Heart right ventricle (tissue), 16 donors: ENCODE data around the gene C19orf12. TPM values are rescaled to one million over a fixed set of nuclear protein-coding genes. Genes with fewer than 3 reads are reported as not detected.

Experiments used
- ATAC-seq, 8 donors: fragments of 200-7000 bp; cut with Tn5 transposase; one replicate each; pipeline ENCODE4 v1.9.1; 2020; ENCODE audit warnings: mild to moderate bottlenecking in 8 of 8, moderate library complexity in 8 of 8, moderate number of reproducible peaks in 1 of 8
- DNase-seq, 2 donors: peaks; one replicate each; pipeline ENCODE4 v3.0.0-alpha.2; 2020
- H3K27ac ChIP-seq, 10 donors: fragments of 200-600 bp; sonication (generic) in 2 of 10; one replicate each; pipeline versions ENCODE4 v1.5.0 to v1.8.0; 2020 to 2022; ENCODE audit warnings: mild to moderate bottlenecking in 3 of 10
- H3K27me3 ChIP-seq, 7 donors: fragments of 200-600 bp; one replicate each; pipeline ENCODE4 v1.8.0; 2021 to 2022; ENCODE audit warnings: mild to moderate bottlenecking in 2 of 7
- H3K36me3 ChIP-seq, 9 donors: fragments of 200-600 bp; sonication (generic) in 1 of 9; one replicate each; pipeline versions ENCODE4 v1.5.0 to v1.8.0; 2020 to 2022; ENCODE audit warnings: mild to moderate bottlenecking in 2 of 9
- H3K4me1 ChIP-seq, 9 donors: fragments of 200-600 bp; sonication (generic) in 1 of 9; one replicate each; pipeline versions ENCODE4 v1.5.0 to v1.8.0; 2020 to 2022; ENCODE audit warnings: mild to moderate bottlenecking in 4 of 9
- H3K4me3 ChIP-seq, 10 donors: fragments of 200-600 bp; sonication (generic) in 2 of 10; one replicate each; pipeline versions ENCODE4 v1.5.0 to v1.8.0; 2020 to 2022; ENCODE audit warnings: mild to moderate bottlenecking in 7 of 10, moderate library complexity in 2 of 10
- H3K9me3 ChIP-seq, 11 donors: fragments of 200-600 bp in 10 of 11; sonication (generic) in 2 of 11; one replicate each; pipeline versions ENCODE4 v1.5.0 to v1.8.0; 2013 to 2022; ENCODE audit warnings: mild to moderate bottlenecking in 2 of 11, control low read depth in 1 of 11, moderate library complexity in 1 of 11
- CTCF ChIP-seq, 9 donors: fragments of 200-600 bp; sonication (generic) in 2 of 9; IDR thresholded peaks; one replicate each; pipeline versions ENCODE4 v1.5.0 to v1.8.0; 2021 to 2022; ENCODE audit warnings: antibody characterized with exemption in 9 of 9, mild to moderate bottlenecking in 5 of 9, moderate library complexity in 1 of 9
- WGBS, 2 donors: extraction: QIAGEN DNeasy Blood & Tissue Kit; methylation state at CpG; one replicate each; pipeline ENCODE4 v1.1.7; 2013; ENCODE audit warnings: inconsistent platforms in 1 of 2; 5-methylcytosine and 5-hydroxymethylcytosine counted together
- intact Hi-C, 10 donors: fragments of 100-400 bp; cut with DNase I; formaldehyde crosslinking; loops; one replicate each; pipeline versions ENCODE4 v1.11.1 to v1.14.2; 2022
- long read RNA-seq, 3 donors: library from polyadenylated mRNA; unstranded; transcript quantifications; one replicate each; pipeline ENCODE4 v2.0.0, GENCODE V29; 2020 to 2021
- polyA plus RNA-seq, 2 donors: library from polyadenylated mRNA; stranded (reverse); fragments of 200-250 nt; gene quantifications; one replicate each; pipeline ENCODE4 v1.2.3, GENCODE V29; 2013
- total RNA-seq, 10 donors: library from RNA; stranded (reverse); fragmentation: NEBNext Ultra II Directional in 3 of 10; extraction: Animal tissue kit (Norgen Biotek cat#: 25700) in 3 of 10; gene quantifications; one replicate each; pipeline versions ENCODE4 v1.2.1 to v1.2.4, GENCODE V29; 2021 to 2023
- donor health status: Arrhythmogenic right ventricular cardiomyopathy.
- donor health status: ischemic (EF 13 %, LVEDD 7.1; RV severe dilation, severe dysfunction).
- donor health status: healthy with polysubstance abuse.
- donor health status: DM: no; HTN: yes; CAD: no.
- donor health status: DM: no; HTN: no; CAD: no.
- donor health status: ischemic (EF 25% LVEDD 6.9; RV normal size, moderate dysfunction).
- donor health status: ischemic (EF 25% LVEDD 5.7; RV mildly dilated, moderate dysfunction).
- donor health status: healthy.
- donor health status: DM: yes; HTN: yes; CAD: no.
- donor health status: Ischemic cardiomyopathy.
- donor health status: ischemic (EF 35%, LVEDD 5.7; RV mildly dilated, moderate dysfunction).
- donor health status: nonischemic (EF 11% LVEDD 7.7; RV severe dilation, severe dysfunction).
- donor health status: DM: yes; HTN: yes; CAD: no.
- donor health status: PGD.
- donor health status: ischemic (EF 29% LVEDD 5.4; RV normal size, mild dysfunction).
- donor health status: nonischemic (EF 23%, LVEDD 6.1; RV moderate dilation, normal function).

Gene C19orf12
- total RNA-seq (10 to 100 TPM; 30.3 to 83.3 (median 40.0) TPM), polyA plus RNA-seq (10 to 100 TPM; 26.7 to 34.8 TPM)
- long read RNA-seq, donor 1, full-length matches to known transcripts: 110 of 152 reads
- long read RNA-seq, donor 1, partial matches to known transcripts: 1 of 152 reads
- long read RNA-seq, donor 1, other reads (novel, unspliced or antisense): 41 of 152 reads
- long read RNA-seq, donor 2, full-length matches to known transcripts: 113 of 156 reads
- long read RNA-seq, donor 2, partial matches to known transcripts: 0 of 156 reads
- long read RNA-seq, donor 2, other reads (novel, unspliced or antisense): 43 of 156 reads
- long read RNA-seq, donor 3, full-length matches to known transcripts: 189 of 238 reads
- long read RNA-seq, donor 3, partial matches to known transcripts: 1 of 238 reads
- long read RNA-seq, donor 3, other reads (novel, unspliced or antisense): 48 of 238 reads

- H3K27ac ChIP-seq: peak within 1 kb of the TSS; percentile 92 to 100 (median 98)
- WGBS, 2 donors: 0 to 1% methylated on average over 67 to 72 of the region's 72 CpGs
- peaks cover 0 to 49% (median 23%) of the 10 kb centered on the region in 9 donors for H3K4me1 ChIP-seq
- H3K27me3 ChIP-seq: no peaks in the 10 kb centered on the region
- ATAC-seq (peak; percentile 76 to 92 (median 84)), DNase-seq (peak; percentile 53 to 73)
- peaks cover 0 to 4% (median 0%) of the 10 kb centered on the region in 9 donors for H3K36me3 ChIP-seq
- TF ChIP-seq CTCF (IDR thresholded peaks at IDR 0.05): peak in 1 of 9 donors; percentile 4
- peak within 1 kb of the TSS; percentile 82 to 99 (median 94) for H3K4me3 ChIP-seq
- no peaks in the 10 kb centered on the region for H3K9me3 ChIP-seq
- intact Hi-C loops: loop anchor here in 8 of 10 donors (2.0 to 10.0 kb wide), 4 partner anchors 20 to 103 kb away; partner anchors contain the start of gene PLEKHF1 (in 4 of the 8)
Observed at GRCh38 chr19:29714953-29715700, at the start of gene C19orf12. Gene C19orf12 (minus strand): TSS chr19:29715261. CDS start chr19:29708413, 6,848 bp downstream.

- H3K4me3 ChIP-seq: no peak overlapping the region
- WGBS, 2 donors: 86 to 88% methylated on average over 8 of the region's 8 CpGs
- no peak for TF ChIP-seq CTCF (IDR thresholded peaks at IDR 0.05)
- H3K36me3 ChIP-seq: no peaks in the 10 kb centered on the region
- ATAC-seq (no peak), DNase-seq (no peak)
- intact Hi-C loops: loop anchor here in 1 of 10 donors (5.0 kb wide), 1 partner anchor 108 kb away; no protein-coding TSS in a partner anchor
- H3K27me3 ChIP-seq: peaks cover 0 to 36% (median 9%) of the 10 kb centered on the region in 7 donors
- no peak overlapping the region for H3K27ac ChIP-seq
- H3K9me3 ChIP-seq: no peaks in the 10 kb centered on the region
- H3K4me1 ChIP-seq: peaks cover 0 to 7% (median 0%) of the 10 kb centered on the region in 9 donors
Observed at GRCh38 chr19:29764361-29764760, 49.3 kb upstream of the C19orf12 start.

GRCh38 chr19:29763196-29763595 lies 48.1 kb upstream of the C19orf12 start:
- H3K9me3 ChIP-seq: no peaks in the 10 kb centered on the region
- 82 to 84% methylated on average over 4 of the region's 4 CpGs for WGBS, 2 donors
- intact Hi-C loops: loop anchor here in 1 of 10 donors (5.0 kb wide), 1 partner anchor 109 kb away; no protein-coding TSS in a partner anchor
- no peaks in the 10 kb centered on the region for H3K36me3 ChIP-seq
- peaks cover 0 to 7% (median 0%) of the 10 kb centered on the region in 9 donors for H3K4me1 ChIP-seq
- no peak overlapping the region for H3K27ac ChIP-seq
- no peak for ATAC-seq
- H3K4me3 ChIP-seq: no peak overlapping the region
- H3K27me3 ChIP-seq: peaks cover 0 to 36% (median 9%) of the 10 kb centered on the region in 7 donors
- no peak for TF ChIP-seq CTCF (IDR thresholded peaks at IDR 0.05)
- DNase-seq: no peak
